GM19099 (cell line): ENCODE data around the gene PARD3.

Source experiments
- POLR2A ChIP-seq: IDR thresholded peaks from 3 replicates; pipeline ENCODE4 v1.6.1; 2011; ENCODE audit warnings: low read depth; ENCODE audit not compliant: insufficient read length; ENCODE audit errors: extremely low read depth

The PARD3 gene

GRCh38 chr10:34274906-34275305 lies 540.2 kb downstream of the PARD3 start:
- TF ChIP-seq POLR2A = no peak

DNA sequence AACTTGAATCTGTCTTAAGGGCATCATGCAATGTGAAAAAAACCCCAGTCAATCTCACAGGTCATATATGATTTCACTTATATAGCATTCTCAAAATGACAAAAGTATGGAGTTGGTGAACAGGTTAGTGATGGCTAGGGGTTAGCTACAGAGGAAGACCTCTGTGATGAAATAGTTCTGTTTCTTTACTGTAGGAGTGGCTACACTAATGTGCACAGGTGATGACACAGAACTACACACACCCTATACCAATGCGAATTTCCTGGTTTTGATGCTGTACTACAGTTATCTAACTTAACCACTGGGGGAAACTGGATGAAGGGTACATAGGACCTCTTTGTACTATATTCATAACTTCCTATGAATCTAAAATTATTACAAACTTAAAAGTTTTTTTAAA lies 541.8 kb downstream of the PARD3 start:
- no peak for TF ChIP-seq POLR2A

- no peak for TF ChIP-seq POLR2A
Observed at GRCh38 chr10:34272316-34272715, 542.8 kb downstream of the PARD3 start.

GRCh38 chr10:34262985-34263384 lies 552.1 kb downstream of the PARD3 start:
- TF ChIP-seq POLR2A = no peak

- TF ChIP-seq POLR2A = no peak
Observed at GRCh38 chr10:34260904-34261303, 554.2 kb downstream of the PARD3 start.

DNA sequence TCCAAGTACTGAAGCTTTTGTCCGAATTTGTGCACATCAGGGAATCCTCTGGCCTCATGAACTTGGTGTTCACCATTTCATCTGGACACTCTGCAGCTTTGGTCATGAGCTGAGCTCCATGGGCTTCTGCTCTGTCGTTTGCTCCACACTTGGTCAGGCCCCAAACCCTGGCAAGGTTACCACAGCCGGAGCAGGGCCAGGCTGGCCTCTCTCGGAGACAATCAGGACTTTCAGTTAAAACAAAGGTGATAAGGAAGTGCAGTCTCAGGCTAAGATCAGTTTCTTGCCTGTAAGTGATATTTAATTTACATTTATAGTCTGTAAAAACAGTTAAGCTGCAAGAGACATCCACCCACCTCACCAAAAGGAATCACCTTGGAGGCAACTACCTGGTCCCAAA lies 558.9 kb downstream of the PARD3 start:
- no peak for TF ChIP-seq POLR2A

GRCh38 chr10:34255035-34255434 lies 560.1 kb downstream of the PARD3 start:
- TF ChIP-seq POLR2A = no peak

DNA sequence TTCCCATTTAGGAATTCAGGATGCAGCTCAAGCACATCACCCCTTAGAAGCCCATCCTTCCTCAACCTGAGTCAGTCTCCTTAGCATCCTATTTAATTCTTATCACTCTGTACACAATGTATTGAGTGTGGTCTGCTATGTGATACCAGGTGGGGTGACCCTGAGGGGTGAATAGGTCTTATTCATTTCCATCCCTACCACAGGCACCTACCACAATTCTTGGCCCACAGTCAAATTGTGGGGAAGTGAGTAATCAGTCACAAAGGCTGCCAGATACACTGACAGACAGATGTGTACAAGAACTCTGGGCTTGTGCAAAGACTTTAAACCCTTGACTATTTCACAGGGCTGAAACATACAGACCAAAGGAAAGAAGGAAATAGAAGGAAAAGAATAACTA lies 560.5 kb downstream of the PARD3 start:
- TF ChIP-seq POLR2A = no peak

- no peak for TF ChIP-seq POLR2A
Observed at GRCh38 chr10:34252111-34252510, 563.0 kb downstream of the PARD3 start.

DNA sequence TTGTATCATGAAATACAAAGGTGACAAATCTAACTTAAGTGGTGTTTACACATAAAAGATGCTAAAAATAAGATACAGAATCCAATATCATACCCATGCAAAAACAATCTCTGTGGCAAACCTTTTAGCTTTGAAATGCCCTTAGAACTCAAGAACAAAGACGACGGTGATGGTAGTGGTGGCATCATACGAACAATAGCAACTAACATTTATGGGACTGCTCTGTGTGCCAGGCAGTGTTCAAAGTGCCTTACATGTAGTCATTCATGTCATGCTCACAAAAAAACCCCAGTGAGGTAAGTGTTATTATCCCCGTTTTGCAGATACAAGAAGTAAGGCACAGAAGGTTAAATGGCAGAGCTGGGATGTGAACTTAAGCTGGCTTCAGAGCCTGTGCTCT lies 563.9 kb downstream of the PARD3 start:
- no peak for TF ChIP-seq POLR2A

DNA sequence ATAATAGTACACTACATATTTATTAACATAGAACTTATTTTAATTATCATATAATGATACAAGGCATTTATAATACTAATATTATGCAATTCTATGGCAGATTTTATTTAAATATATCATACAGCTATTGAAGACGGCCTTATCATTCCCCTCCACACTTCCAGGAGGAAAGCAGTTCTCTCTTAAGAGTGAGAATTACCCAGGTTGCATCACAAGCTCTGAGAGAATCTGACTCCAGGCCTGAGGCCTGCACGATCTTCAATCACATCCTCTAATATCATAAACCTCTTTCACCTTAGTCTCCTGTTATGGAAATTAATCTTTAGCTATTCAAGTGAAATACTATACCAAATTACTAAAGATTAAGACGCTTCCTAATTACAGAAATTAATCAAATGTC lies 564.4 kb downstream of the PARD3 start:
- no peak for TF ChIP-seq POLR2A

DNA sequence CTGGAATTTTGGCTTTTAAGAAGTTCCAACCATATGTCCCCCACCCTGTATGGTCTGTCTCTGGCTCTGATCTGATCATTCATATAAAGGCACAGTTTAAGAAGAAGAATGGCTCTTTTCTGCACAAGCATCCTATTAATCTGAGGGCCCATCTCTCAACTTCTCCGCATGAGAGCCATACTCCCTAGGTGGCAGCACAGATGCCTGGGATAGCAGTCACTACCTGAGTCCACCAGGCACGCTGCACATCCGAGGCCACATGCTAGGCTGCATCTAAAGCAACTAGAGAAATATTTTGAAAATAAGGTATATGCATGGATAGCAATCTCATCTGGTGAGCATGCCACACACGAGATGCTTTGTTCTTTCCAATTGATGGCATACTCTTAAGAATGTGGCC lies 565.5 kb downstream of the PARD3 start:
- no peak for TF ChIP-seq POLR2A

DNA sequence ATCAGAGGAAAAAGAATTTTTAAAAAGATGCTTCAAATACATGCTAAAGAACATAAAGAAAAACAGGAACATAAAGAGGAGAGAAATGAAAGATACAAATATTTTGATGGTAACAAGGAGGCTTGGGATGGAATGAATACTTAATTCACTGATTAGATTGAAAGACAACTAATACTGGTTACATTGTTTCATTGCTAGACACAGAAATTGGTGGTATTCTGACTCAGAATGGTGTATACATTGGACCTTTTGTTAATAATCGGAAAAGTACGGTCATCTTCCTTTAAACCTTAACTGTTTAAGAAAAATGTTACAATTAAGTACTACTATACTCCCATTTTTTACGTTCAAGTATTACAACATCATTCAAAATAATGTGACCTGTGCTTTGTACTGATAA lies 567.5 kb downstream of the PARD3 start:
- TF ChIP-seq POLR2A = no peak

- no peak for TF ChIP-seq POLR2A
Observed at GRCh38 chr10:34244756-34245484, 570.2 kb downstream of the PARD3 start.

DNA sequence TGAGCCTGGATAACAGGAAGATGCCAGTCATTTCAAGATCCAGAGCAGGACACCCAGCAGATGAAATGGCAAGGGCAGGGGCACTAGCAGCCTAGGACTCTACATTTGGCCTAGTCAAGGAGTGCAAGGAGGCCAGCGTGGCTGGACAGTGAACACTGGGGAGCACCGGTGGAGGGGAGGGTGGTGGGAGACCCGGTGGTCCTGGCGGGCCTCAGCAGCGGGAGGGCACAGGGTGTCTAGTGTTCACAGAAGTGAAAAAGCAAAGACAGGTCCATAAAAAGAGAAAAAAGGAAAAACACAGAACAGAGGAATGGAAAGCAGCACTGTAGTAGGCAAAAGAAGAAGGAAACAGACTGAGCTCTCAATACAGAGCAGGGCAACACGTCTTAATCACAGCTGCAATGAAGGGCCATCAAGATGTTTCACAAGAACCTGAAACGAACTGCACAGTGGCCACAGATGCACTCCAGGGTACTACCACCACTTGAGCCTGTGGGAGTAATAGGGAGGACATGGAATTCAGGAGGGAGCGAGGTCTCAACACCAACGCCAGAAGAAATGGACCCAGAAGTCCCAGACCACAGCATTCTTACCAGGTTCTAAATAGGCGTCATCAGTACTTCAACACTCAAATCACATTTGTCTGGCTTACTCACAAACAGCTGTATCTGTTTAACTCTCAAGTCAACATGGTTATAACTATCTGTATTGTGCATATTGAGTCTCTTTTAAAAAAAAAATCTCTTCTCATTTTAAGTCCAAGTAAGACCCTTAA lies 573.7 kb downstream of the PARD3 start:
- TF ChIP-seq POLR2A = no peak

DNA sequence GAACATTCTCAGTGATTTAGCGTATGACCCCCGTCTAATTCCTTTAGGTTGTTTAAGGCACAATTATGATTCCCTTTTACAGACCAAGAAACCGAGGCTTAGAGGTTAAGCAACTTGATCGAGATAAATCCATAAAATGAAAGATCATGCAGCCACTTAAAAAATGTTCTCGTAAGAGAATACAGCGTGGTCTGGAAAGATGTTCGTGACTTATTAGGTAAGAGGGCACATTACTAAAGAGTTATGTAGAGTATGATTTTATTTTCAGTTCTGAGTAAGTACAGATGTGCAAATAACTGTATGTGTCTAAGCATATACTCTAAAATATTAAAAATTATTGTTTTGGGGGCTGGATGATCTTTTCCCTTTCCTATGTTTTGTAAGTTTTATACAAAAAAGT lies 575.1 kb downstream of the PARD3 start:
- TF ChIP-seq POLR2A = no peak
